Measurements from ENCODE around the gene EML4. TPM values are rescaled to one million over a fixed set of nuclear protein-coding genes. Genes with fewer than 3 reads are reported as not detected.

The EML4 gene
- total and polyA plus RNA-seq, 2 donors (not counting 1 experiment from before 2014, with no cell fraction given), result 49.4 to 134 TPM

DNA sequence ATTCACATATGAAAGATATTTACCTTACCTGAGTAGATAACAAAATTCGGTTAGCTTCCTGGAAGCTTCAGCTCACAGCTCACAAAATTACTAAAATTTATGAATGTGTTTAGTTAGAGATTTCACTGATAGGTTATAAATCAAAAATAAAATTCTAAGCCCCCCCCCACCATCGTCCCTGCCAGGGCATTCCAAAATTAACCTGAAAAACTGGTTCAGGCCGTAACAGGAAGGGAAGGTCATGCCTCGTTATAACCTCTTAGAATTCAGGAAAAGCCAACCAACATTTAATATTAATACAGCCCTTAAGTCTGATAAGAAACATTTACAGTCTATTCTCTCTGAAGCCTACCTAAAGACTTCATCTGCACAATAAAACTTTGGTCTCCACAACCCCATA is 143.0 kb downstream of the EML4 start:
- no peak for ATAC-seq (ENCODE audit: low read depth)
- WGBS (ENCODE audit: insufficient coverage), result 97% methylated on average over 3 of the region's 4 CpGs

DNA sequence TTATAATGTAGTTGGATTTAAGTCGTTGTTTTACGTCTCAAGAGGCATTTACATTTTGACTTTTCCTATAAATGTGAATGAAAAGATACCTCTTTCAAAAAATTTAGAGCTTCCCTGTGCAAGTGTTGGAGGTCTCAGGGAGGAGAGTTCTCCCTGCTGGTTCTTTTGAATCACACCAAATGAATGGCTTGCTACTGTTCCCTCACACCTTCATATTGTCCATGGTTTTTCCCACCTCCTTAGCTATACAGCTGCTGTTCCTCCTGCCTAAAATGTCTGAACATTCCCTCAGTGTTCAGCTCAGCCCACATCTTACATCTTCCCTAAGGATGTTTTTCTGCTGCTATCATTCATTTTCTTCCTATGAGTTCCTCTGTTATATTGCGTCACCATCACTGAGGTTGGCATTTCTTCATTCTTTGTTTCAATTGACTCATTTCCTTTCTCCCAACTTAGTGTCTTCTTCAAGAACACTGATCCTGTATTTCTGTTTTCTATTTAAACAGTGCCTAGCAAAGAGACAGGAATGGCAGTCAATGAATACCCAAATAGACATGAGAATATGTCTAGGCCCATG is 145.8 kb downstream of the EML4 start:
- DNase-seq (no peak), ATAC-seq (ENCODE audit: low read depth) (no peak)
- H3K9ac ChIP-seq (ENCODE audit: low read length), result no peak overlapping the region
- no CpG with 5 or more reads among the region's 3 CpGs for WGBS (ENCODE audit: insufficient coverage)
- POLR2A ChIA-PET, result no interaction called here
- H3K4me3 Mint-ChIP-seq, result no peak overlapping the region
- H3K27ac ChIP-seq (ENCODE audit: low read length in 2 of 2), result no peak overlapping the region
- no peaks in the 10 kb centered on the region for H3K4me1 Mint-ChIP-seq
- no peaks in the 10 kb centered on the region for H3K27me3 Mint-ChIP-seq
- no peaks in the 10 kb centered on the region for H3K9me3 Mint-ChIP-seq (ENCODE audit: insufficient read depth)
- no peaks in the 10 kb centered on the region for H3K27me3 ChIP-seq (replicated peaks in 1 of 4; ENCODE audit: control extremely low read depth in 1 of 4, control insufficient read depth in 3 of 4, insufficient read depth in 4 of 4, low read length in 3 of 4)
- H3K9me3 ChIP-seq (ENCODE audit: control extremely low read depth in 1 of 3, control insufficient read depth in 2 of 3, insufficient read depth in 1 of 3, low read length in 2 of 3), result no peaks in the 10 kb centered on the region
- H3K36me3 ChIP-seq (replicated peaks in 1 of 2; ENCODE audit: control extremely low read depth in 1 of 2, control insufficient read depth in 1 of 2, extremely low read depth in 1 of 2, insufficient read depth in 2 of 2, low read length in 1 of 2), result peaks cover 12 to 49% of the 10 kb centered on the region in 2 experiments
- TF ChIP-seq, protein P1, sequence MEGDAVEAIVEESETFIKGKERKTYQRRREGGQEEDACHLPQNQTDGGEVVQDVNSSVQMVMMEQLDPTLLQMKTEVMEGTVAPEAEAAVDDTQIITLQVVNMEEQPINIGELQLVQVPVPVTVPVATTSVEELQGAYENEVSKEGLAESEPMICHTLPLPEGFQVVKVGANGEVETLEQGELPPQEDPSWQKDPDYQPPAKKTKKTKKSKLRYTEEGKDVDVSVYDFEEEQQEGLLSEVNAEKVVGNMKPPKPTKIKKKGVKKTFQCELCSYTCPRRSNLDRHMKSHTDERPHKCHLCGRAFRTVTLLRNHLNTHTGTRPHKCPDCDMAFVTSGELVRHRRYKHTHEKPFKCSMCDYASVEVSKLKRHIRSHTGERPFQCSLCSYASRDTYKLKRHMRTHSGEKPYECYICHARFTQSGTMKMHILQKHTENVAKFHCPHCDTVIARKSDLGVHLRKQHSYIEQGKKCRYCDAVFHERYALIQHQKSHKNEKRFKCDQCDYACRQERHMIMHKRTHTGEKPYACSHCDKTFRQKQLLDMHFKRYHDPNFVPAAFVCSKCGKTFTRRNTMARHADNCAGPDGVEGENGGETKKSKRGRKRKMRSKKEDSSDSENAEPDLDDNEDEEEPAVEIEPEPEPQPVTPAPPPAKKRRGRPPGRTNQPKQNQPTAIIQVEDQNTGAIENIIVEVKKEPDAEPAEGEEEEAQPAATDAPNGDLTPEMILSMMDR (IDR thresholded peaks at IDR 0.05), result no peak
- TF ChIP-seq EZH2 (IDR thresholded peaks at IDR 0.05; ENCODE audit: borderline replicate concordance, insufficient read depth, low read depth, low read length, poor library complexity, severe bottlenecking), result no peak
- H3K79me2 ChIP-seq (ENCODE audit: control insufficient read depth, insufficient read depth, low read length), result no peaks in the 10 kb centered on the region
- H2AFZ ChIP-seq (ENCODE audit: insufficient read depth, low read depth, low read length, poor library complexity, severe bottlenecking), result no peak overlapping the region
- no peaks in the 10 kb centered on the region for H4K20me1 ChIP-seq (ENCODE audit: control insufficient read depth, insufficient read depth, low read length, poor library complexity, severe bottlenecking)
- no peak overlapping the region for H3K4me3 ChIP-seq (ENCODE audit: control extremely low read depth in 1 of 5, extremely low read depth in 1 of 5, insufficient read depth in 1 of 5, low read depth in 2 of 5, low read length in 4 of 5)
- H3K4me2 ChIP-seq (replicated peaks; ENCODE audit: low read depth, low read length, poor library complexity, severe bottlenecking), result no peak overlapping the region
- CTCF ChIA-PET, result no interaction called here
- no peaks in the 10 kb centered on the region for H3K4me1 ChIP-seq (ENCODE audit: control insufficient read depth in 2 of 2, insufficient read depth in 2 of 2, low read length in 2 of 2)
- no peak overlapping the region for H3K27ac Mint-ChIP-seq
- intact Hi-C loops (cut with micrococcal nuclease), result no loop called here

More for the DNA sequence above, 143.0 kb downstream of the EML4 start:
- no peak overlapping the region for H3K4me3 ChIP-seq (ENCODE audit: control extremely low read depth in 1 of 5, extremely low read depth in 1 of 5, insufficient read depth in 1 of 5, low read depth in 2 of 5, low read length in 4 of 5)
- DNase-seq, result no peak
- CTCF ChIA-PET, result interaction anchor here (0.7 kb wide), 1 partner anchor 29 kb away, joined by 4 read pairs; no protein-coding TSS in a partner anchor
- H3K27me3 Mint-ChIP-seq, result no peaks in the 10 kb centered on the region
- H3K27ac ChIP-seq (ENCODE audit: low read length in 2 of 2), result no peak overlapping the region
- no peaks in the 10 kb centered on the region for H3K9me3 ChIP-seq (ENCODE audit: control extremely low read depth in 1 of 3, control insufficient read depth in 2 of 3, insufficient read depth in 1 of 3, low read length in 2 of 3)
- no peak overlapping the region for H2AFZ ChIP-seq (ENCODE audit: insufficient read depth, low read depth, low read length, poor library complexity, severe bottlenecking)
- no peak overlapping the region for H3K27ac Mint-ChIP-seq
- intact Hi-C loops (cut with micrococcal nuclease), result no loop called here
- H4K20me1 ChIP-seq (ENCODE audit: control insufficient read depth, insufficient read depth, low read length, poor library complexity, severe bottlenecking), result no peaks in the 10 kb centered on the region
- H3K27me3 ChIP-seq (replicated peaks in 1 of 4; ENCODE audit: control extremely low read depth in 1 of 4, control insufficient read depth in 3 of 4, insufficient read depth in 4 of 4, low read length in 3 of 4), result no peaks in the 10 kb centered on the region
- H3K36me3 ChIP-seq (replicated peaks in 1 of 2; ENCODE audit: control extremely low read depth in 1 of 2, control insufficient read depth in 1 of 2, extremely low read depth in 1 of 2, insufficient read depth in 2 of 2, low read length in 1 of 2), result peaks cover 7 to 48% of the 10 kb centered on the region in 2 experiments
- no peak overlapping the region for H3K9ac ChIP-seq (ENCODE audit: low read length)
- no peaks in the 10 kb centered on the region for H3K4me1 ChIP-seq (ENCODE audit: control insufficient read depth in 2 of 2, insufficient read depth in 2 of 2, low read length in 2 of 2)
- H3K9me3 Mint-ChIP-seq (ENCODE audit: insufficient read depth), result no peaks in the 10 kb centered on the region
- TF ChIP-seq, protein P1 (IDR thresholded peaks at IDR 0.05), result no peak
- no peak for TF ChIP-seq EZH2 (IDR thresholded peaks at IDR 0.05; ENCODE audit: borderline replicate concordance, insufficient read depth, low read depth, low read length, poor library complexity, severe bottlenecking)
- H3K79me2 ChIP-seq (ENCODE audit: control insufficient read depth, insufficient read depth, low read length), result no peaks in the 10 kb centered on the region
- H3K4me2 ChIP-seq (replicated peaks; ENCODE audit: low read depth, low read length, poor library complexity, severe bottlenecking), result no peak overlapping the region
- no peaks in the 10 kb centered on the region for H3K4me1 Mint-ChIP-seq
- no peak overlapping the region for H3K4me3 Mint-ChIP-seq
- POLR2A ChIA-PET, result no interaction called here
